HG03442 (cell line): ENCODE results near the gene ZW10.
"Not testable (repeated sequence)": the region's sequence is repeated elsewhere in the genome, so short reads cannot be mapped to it uniquely, and the experiment has no call there.

Source experiments
- ATAC-seq: cut with Tn5 transposase; IDR thresholded peaks from one replicate; pipeline ENCODE4 v1.9.1; 2021; ENCODE audit warnings: mild to moderate bottlenecking, moderate library complexity; ENCODE audit not compliant: unreplicated experiment

ZW10 gene

GRCh38 chr11:113760241-113760640, 13.3 kb downstream of the ZW10 start:
- no peak for ATAC-seq

GRCh38 chr11:113752932-113753331, 20.6 kb downstream of the ZW10 start:
- ATAC-seq, result no peak

- no peak for ATAC-seq
Measured at GRCh38 chr11:113736323-113736722, 37.2 kb downstream of the ZW10 start.

- ATAC-seq, result no peak
Measured at GRCh38 chr11:113732092-113732491, 41.4 kb downstream of the ZW10 start.

- no peak for ATAC-seq
Measured at GRCh38 chr11:113730887-113731726, 42.4 kb downstream of the ZW10 start.

- no peak for ATAC-seq
Measured at GRCh38 chr11:113729456-113729855, 44.0 kb downstream of the ZW10 start.

GRCh38 chr11:113728814-113729213, 44.7 kb downstream of the ZW10 start:
- ATAC-seq, result no peak

GRCh38 chr11:113725913-113726312, 47.6 kb downstream of the ZW10 start:
- ATAC-seq, result no peak

- ATAC-seq, result no peak
Measured at GRCh38 chr11:113725407-113725806, 48.1 kb downstream of the ZW10 start.

GRCh38 chr11:113724778-113725177, 48.7 kb downstream of the ZW10 start:
- ATAC-seq, result no peak

GRCh38 chr11:113723787-113724186, 49.7 kb downstream of the ZW10 start:
- no peak for ATAC-seq

GRCh38 chr11:113722934-113723333, 50.6 kb downstream of the ZW10 start:
- no peak for ATAC-seq

GRCh38 chr11:113722221-113722620, 51.3 kb downstream of the ZW10 start:
- ATAC-seq, result no peak

GRCh38 chr11:113721462-113722066, 51.9 kb downstream of the ZW10 start:
- no peak for ATAC-seq

- ATAC-seq, result not testable (repeated sequence)
Measured at GRCh38 chr11:113720478-113720877, 53.0 kb downstream of the ZW10 start.

- ATAC-seq, result no peak
Measured at GRCh38 chr11:113715882-113716625, 57.4 kb downstream of the ZW10 start.

GRCh38 chr11:113715273-113715672, 58.2 kb downstream of the ZW10 start:
- ATAC-seq, result no peak

- no peak for ATAC-seq
Measured at GRCh38 chr11:113710989-113711388, 62.5 kb downstream of the ZW10 start.

GRCh38 chr11:113705871-113706655, 67.4 kb downstream of the ZW10 start, which contains the start of gene TMPRSS5:
Gene TMPRSS5 (minus strand): TSS chr11:113706308. CDS start chr11:113706224, 84 bp downstream.
- ATAC-seq, result no peak

GRCh38 chr11:113703551-113703950, 69.9 kb downstream of the ZW10 start:
- not testable (repeated sequence) for ATAC-seq

- ATAC-seq, result no peak
Measured at GRCh38 chr11:113701491-113701890, 72.0 kb downstream of the ZW10 start.
